Body of pancreas (tissue), 4 donors: Measurements from ENCODE around the gene DNAH6.

Experiments used
- POLR2A ChIP-seq, 3 donors: fragments of 450-650 bp; IDR thresholded peaks; one replicate each; pipeline ENCODE4 v1.6.1; 2016; ENCODE audit warnings: antibody characterized with exemption in 3 of 3, mild to moderate bottlenecking in 2 of 3
- TF ChIP-seq, protein P1 (sequence below), 7 experiments: fragments of 450-650 bp in 4 of 7; fragments of 200-600 bp in 3 of 7; sonication (generic) in 3 of 7; IDR thresholded peaks; one replicate each; pipeline ENCODE4 v1.5.1; 2016 to 2019; ENCODE audit warnings: antibody characterized with exemption in 7 of 7

DNA sequence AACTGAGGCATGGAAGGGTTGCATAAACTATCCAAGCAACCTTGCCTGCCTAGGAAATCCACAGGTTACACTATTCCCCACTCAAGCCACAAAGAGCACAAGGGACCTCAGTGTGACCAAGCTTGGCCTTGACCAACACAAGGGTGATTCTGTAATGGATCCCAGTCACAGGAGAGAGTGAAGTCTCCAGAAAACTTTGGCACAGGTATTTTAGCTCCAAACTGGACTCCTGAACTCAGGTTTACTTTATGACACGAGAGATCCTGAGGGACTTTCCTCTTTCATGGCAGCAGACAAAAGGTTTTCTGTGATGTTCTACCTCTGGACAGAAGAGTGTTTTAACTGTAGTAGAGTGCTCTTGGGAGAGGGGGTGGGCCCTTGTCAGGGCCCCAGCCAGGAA lies 195.4 kb downstream of the DNAH6 start:
- TF ChIP-seq, protein P1, sequence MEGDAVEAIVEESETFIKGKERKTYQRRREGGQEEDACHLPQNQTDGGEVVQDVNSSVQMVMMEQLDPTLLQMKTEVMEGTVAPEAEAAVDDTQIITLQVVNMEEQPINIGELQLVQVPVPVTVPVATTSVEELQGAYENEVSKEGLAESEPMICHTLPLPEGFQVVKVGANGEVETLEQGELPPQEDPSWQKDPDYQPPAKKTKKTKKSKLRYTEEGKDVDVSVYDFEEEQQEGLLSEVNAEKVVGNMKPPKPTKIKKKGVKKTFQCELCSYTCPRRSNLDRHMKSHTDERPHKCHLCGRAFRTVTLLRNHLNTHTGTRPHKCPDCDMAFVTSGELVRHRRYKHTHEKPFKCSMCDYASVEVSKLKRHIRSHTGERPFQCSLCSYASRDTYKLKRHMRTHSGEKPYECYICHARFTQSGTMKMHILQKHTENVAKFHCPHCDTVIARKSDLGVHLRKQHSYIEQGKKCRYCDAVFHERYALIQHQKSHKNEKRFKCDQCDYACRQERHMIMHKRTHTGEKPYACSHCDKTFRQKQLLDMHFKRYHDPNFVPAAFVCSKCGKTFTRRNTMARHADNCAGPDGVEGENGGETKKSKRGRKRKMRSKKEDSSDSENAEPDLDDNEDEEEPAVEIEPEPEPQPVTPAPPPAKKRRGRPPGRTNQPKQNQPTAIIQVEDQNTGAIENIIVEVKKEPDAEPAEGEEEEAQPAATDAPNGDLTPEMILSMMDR (IDR thresholded peaks at IDR 0.05) = no peak
- TF ChIP-seq POLR2A (IDR thresholded peaks at IDR 0.05) = no peak
